Measurements from ENCODE around the gene RPS27A. TPM values are rescaled to one million over a fixed set of nuclear protein-coding genes. Genes with fewer than 3 reads are reported as not detected.
A peak's percentile ranks its signal among the peaks of the same experiment; 100 is the strongest.
"Not testable (repeated sequence)": the region's sequence is repeated elsewhere in the genome, so short reads cannot be mapped to it uniquely, and the experiment has no call there.

The RPS27A gene
- total RNA-seq, 2 experiments from 2014 or later, result 733 to 818 TPM

DNA sequence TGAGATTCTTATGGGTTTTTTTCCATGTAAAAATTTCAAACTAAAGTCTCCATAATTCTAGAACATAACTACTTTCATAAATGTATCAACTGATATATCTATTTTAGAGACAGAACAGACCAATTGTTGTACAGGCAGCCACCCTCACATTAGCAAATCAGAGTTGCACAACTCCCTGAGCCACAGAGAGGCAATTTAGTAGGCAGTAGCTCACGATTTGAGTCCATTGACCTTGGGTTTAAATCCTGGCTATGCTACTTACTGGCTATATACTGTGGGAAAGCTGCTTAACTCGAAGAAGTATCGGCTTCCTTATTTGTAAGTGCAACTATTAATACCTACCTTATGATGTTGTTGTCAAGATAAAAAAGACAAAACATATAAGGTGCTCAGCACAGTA lies 20.3 kb downstream of the RPS27A start:
- H3K36me3 Mint-ChIP-seq, result peaks cover 29% of the 10 kb centered on the region
- ATAC-seq (no peak), DNase-seq (no peak)
- no peak overlapping the region for H3K27ac Mint-ChIP-seq
- H3K27me3 Mint-ChIP-seq, result no peaks in the 10 kb centered on the region
- CTCF ChIA-PET, result interaction anchor here (1.5 kb wide), 1 partner anchor 11 kb away, joined by 4 read pairs; no protein-coding TSS in a partner anchor
- no peaks in the 10 kb centered on the region for H3K9me3 Mint-ChIP-seq (ENCODE audit: low read depth)
- H3K4me3 Mint-ChIP-seq, result no peak overlapping the region
- peaks cover 6% of the 10 kb centered on the region for H3K4me1 Mint-ChIP-seq

DNA sequence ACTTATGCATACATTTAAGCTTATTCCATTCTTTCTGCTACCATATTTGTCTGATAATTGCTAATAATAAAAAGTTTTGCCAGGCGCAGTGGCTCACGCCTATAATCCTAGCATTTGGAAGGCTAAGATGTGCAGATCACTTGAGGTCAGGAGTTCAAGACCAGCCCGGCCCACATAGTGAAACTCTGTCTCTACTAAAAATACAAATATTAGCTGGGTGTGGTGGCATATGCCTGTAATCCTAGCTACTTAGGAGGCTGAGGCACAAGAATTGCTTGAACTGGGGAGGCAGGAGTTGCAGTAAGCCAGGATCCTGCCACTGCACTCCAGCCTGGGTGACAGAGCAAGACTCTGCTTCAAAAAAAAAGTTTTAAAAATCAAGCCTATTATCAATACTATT lies 27.1 kb downstream of the RPS27A start:
- H3K27ac Mint-ChIP-seq; H3K4me1 Mint-ChIP-seq; ATAC-seq; H3K4me3 Mint-ChIP-seq; H3K27me3 Mint-ChIP-seq; H3K9me3 Mint-ChIP-seq (ENCODE audit: low read depth); DNase-seq: not testable (repeated sequence)
- CTCF ChIA-PET, result interaction anchor here (0.8 kb wide), 2 partner anchors 27 to 555 kb away, joined by 3 read pairs; partner anchors contain the start of genes CLHC1 and RPS27A
- H3K36me3 Mint-ChIP-seq, result peaks cover 24% of the 10 kb centered on the region

DNA sequence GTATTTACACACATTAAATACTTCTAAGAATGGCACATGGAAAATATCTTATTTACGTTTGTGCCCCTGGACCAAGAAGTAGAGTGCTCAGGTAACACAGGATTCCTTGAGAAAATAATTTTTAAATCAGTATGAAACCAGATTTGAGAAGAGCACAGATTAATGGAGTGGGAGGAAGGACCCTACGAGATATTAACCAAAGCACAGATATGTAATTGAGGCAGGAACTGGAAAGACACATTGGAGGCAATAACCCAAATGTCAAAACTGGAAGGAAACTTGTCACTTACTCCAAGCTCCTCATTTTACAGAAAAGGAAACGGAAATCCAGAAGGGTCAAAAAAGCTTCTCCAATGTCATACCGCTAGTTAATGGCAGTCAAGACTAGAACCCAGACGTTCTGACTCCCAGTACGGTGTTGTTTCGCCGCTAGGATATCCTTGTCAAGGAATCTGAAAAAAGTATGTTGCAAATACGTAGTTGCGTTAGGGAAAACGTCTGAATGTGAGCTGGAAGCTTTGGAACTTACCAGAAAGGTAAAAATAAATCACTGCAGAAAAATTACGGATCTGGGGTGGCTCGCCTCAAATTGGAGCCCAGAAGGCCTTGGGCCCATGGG lies 35.9 kb downstream of the RPS27A start:
- Mint-ChIP-seq H3K9me3 (ENCODE audit: low read depth) (no peaks in the 10 kb centered on the region), H3K4me1 (peaks cover 19% of the 10 kb centered on the region), H3K4me3 (peak overlapping the region; percentile 92), H3K27ac (peak overlapping the region; percentile 92), H3K36me3 (peaks cover 11% of the 10 kb centered on the region), H3K27me3 (peaks cover 3% of the 10 kb centered on the region)
- ATAC-seq (no peak), DNase-seq (no peak)
- CTCF ChIA-PET, result no interaction called here

DNA sequence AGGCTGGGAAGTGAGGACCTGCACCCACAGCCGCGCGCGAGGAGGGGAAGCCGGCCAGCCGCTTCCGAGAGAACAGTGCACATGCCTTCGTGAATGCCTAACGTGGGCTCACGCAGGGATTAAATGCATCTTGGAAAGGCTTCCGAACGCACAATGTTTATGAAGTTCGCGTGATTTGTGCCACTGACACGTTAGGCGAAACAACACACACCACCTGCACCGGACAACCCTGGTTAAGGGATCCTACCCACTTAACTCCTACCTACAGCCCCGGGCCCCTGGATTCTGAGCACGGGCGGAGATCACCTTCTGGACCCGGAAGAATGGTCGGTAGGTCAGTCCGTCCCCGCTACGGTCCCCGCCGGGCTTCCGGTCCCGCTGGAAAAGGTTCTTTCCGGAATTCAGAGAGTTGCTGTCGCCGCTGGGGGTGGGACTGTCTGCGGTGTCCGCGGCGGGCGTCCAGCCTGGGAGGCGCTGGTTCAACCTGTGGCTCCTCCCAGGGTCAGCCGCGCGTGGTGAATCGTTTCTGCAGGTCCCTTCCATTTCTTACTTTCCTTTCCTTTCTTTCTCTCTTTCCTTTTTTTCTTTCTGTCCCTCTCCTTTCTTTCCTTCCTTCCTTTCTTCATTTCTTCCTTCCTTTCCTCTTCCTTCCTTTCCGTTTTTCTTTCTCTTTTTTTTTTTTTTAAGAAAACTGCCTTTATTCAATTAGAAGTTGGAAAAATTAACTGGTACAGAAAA lies 36.6 kb downstream of the RPS27A start, which contains the start of gene MTIF2:
Gene MTIF2, minus strand, starts transcription at position 325 of the 738 bp plus-strand sequence. CDS start 5,373 bp downstream, outside the sequence.
- peaks cover 6% of the 10 kb centered on the region for H3K36me3 Mint-ChIP-seq
- ATAC-seq, result peak; percentile 98
- H3K4me1 Mint-ChIP-seq, result peaks cover 19% of the 10 kb centered on the region
- peak within 1 kb of the TSS; percentile 92 for H3K27ac Mint-ChIP-seq
- peak; percentile 94 for DNase-seq
- peak within 1 kb of the TSS; percentile 92 for H3K4me3 Mint-ChIP-seq
- peaks cover 3% of the 10 kb centered on the region for H3K27me3 Mint-ChIP-seq
- CTCF ChIA-PET, result interaction anchor here (1.4 kb wide), 1 partner anchor 13 kb away, joined by 4 read pairs; no protein-coding TSS in a partner anchor
- H3K9me3 Mint-ChIP-seq (ENCODE audit: low read depth), result no peaks in the 10 kb centered on the region

DNA sequence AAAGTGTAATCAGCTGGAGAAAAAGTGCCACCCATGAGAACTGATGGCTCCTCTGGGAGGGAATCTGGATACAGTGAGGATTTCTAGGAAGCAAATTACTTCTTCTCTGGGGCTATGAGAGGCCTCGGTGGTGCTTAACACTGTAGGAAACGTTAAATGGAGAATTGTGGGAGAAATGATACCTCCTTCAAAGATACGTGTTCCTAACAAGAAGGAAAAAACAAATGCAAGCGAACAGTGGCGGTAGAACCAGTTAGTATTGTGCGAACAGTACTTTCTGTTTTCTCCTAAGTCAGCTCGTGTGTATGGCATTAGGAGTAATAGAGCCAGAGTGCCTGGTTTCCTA lies 37.1 kb downstream of the RPS27A start:
- H3K9me3 Mint-ChIP-seq (ENCODE audit: low read depth), result no peaks in the 10 kb centered on the region

DNA sequence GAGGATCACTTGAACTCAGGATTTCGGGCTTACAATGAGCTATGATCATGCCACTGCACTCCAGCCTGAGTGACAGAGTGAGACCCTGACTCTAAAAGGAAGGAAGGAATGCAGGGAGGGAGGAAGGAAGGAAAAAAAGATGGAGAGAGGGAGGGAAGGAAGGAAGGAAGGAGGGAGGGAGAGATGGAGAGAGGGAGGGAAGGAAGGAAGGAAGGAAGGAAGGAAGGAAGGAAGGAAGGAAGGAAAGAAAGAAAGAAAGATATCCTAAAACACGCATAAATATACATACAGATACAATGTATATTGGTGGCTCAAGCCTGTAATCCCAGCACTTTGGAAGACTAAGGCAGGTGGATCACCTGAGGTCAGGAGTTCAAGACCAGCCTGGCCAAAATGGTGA lies 41.9 kb downstream of the RPS27A start:
- H3K27me3 Mint-ChIP-seq; CTCF ChIA-PET; H3K4me3 Mint-ChIP-seq; ATAC-seq; H3K27ac Mint-ChIP-seq; H3K9me3 Mint-ChIP-seq (ENCODE audit: low read depth); H3K36me3 Mint-ChIP-seq; DNase-seq: not testable (repeated sequence)
- H3K4me1 Mint-ChIP-seq, result peaks cover 13% of the 10 kb centered on the region

More for the DNA sequence above, 37.1 kb downstream of the RPS27A start:
- Mint-ChIP-seq H3K4me1 (peaks cover 19% of the 10 kb centered on the region), H3K27me3 (peaks cover 3% of the 10 kb centered on the region), H3K4me3 (peak overlapping the region; percentile 92), H3K27ac (peak overlapping the region; percentile 92), H3K36me3 (peaks cover 2% of the 10 kb centered on the region)
- no peak for ATAC-seq
- no peak for DNase-seq
- CTCF ChIA-PET, result interaction anchor here (1.0 to 1.4 kb wide), 2 partner anchors 12 to 37 kb away, joined by 3 to 4 read pairs; partner anchors contain the start of genes CLHC1 and RPS27A

DNA sequence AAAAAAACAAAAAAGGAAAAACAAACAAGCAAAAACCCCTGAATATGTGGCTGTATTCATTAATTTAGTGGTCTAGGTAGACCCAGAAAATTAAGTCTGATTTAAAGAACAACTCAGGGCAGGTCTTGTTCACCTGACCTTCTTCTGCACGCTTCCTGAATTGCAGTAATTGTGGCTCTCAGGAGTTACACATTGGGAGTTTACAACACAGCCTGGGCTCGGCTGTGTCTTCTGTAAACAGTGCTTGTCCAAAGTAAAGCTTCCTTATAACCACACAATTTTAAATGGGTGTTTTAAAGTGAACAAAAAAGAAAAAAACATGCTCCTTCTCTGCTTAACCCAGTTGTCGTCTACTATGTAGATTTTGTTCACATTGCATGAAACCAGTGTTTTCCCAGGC lies 44.8 kb downstream of the RPS27A start:
- H3K27ac Mint-ChIP-seq, result no peak overlapping the region
- H3K9me3 Mint-ChIP-seq (ENCODE audit: low read depth), result no peaks in the 10 kb centered on the region
- no peaks in the 10 kb centered on the region for H3K36me3 Mint-ChIP-seq
- H3K4me3 Mint-ChIP-seq, result no peak overlapping the region
- CTCF ChIA-PET, result no interaction called here
- no peak for DNase-seq
- H3K4me1 Mint-ChIP-seq, result peaks cover 7% of the 10 kb centered on the region
- ATAC-seq, result no peak
- peaks cover 3% of the 10 kb centered on the region for H3K27me3 Mint-ChIP-seq

DNA sequence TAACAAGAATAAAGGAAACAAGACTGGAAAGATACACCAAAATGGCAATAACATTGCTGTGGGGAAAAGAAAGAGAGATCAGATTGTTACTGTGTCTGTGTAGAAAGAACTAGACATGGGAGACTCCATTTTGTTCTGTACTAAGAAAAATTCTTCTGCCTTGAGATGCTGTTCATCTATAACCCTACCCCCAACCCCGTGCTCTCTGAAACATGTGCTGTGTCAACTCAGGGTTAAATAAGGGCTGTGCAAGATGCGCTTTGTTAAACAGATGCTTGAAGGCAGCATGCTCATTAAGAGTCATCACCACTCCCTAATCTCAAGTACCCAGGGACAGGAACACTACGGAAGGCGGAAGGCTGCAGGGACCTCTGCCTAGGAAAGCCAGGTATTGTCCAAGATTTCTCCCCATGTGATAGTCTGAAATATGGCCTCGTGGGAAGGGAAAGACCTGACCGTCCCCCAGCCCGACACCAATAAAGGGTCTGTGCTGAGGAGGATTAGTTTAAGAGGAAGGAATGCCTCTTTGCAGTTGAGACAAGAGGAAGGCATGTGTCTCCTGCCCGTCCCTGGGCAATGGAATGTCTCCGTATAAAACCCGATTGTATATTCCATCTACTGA lies 46.8 kb downstream of the RPS27A start:
- H3K27me3 Mint-ChIP-seq; ATAC-seq; CTCF ChIA-PET; H3K36me3 Mint-ChIP-seq; H3K4me3 Mint-ChIP-seq; H3K9me3 Mint-ChIP-seq (ENCODE audit: low read depth); H3K27ac Mint-ChIP-seq; DNase-seq: not testable (repeated sequence)
- peaks cover 22% of the 10 kb centered on the region for H3K4me1 Mint-ChIP-seq

DNA sequence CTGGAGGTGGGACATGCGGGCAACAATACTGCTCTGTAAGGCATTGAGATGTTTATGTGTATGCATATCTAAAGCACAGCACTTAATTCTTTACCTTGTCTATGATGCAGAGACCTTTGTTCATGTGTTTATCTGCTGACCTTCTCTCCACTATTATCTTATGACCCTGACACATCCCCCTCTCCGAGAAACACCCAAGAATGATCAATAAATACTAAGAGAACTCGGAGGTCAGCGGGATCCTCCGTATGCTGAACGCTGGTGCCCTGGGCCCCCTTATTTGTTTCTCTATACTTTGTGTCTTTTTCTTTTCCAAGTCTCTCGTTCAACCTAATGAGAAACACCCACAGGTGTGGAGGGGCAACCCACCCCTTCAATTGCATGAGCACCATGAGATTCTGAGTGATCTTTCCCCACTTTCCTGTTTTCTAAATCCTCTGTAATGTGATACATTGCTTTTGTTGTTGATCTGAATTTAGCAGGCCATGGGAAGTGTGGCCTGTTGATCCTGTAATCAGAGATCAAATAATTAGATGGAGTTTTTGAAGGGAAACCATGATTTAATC lies 47.5 kb downstream of the RPS27A start:
- H3K36me3 Mint-ChIP-seq; H3K9me3 Mint-ChIP-seq (ENCODE audit: low read depth); CTCF ChIA-PET; H3K27me3 Mint-ChIP-seq; H3K4me3 Mint-ChIP-seq; DNase-seq; ATAC-seq; H3K27ac Mint-ChIP-seq: not testable (repeated sequence)
- H3K4me1 Mint-ChIP-seq, result peaks cover 22% of the 10 kb centered on the region

DNA sequence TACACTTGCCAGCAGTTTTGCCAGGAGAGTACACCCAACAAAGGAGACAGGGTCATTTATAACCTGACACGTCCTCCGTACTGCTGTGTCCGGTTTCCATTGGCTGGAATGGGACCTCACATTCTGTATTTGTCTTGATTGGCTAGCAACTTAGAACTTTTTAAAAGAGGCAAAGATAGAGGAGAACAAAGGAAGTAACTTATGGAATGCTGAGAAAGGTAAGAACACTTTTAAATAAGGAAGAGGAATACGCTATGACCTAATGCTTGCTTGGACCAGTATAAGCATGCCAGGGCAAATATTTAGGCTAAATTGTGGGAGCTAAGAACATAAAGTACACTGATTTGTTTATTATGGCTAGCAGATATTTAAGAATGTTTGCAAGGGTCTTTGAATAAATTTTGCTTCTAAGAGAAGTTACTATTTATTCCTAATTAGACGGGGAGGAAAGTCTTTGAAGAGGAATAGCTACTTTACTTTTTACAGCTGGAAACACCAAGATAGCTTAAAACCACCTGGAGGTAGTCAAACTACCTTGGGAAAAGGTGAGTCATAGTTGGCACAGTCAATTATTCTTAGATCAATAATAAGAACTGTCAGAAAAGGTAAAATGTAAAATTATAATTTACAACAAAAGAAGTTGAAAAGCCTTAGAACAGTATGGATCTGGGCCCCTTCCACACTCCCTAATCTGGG lies 48.5 kb downstream of the RPS27A start:
- ATAC-seq; H3K9me3 Mint-ChIP-seq (ENCODE audit: low read depth); H3K27ac Mint-ChIP-seq; DNase-seq; H3K36me3 Mint-ChIP-seq; H3K4me3 Mint-ChIP-seq; H3K27me3 Mint-ChIP-seq: not testable (repeated sequence)
- CTCF ChIA-PET, result interaction anchor here (0.8 to 1.2 kb wide), 2 partner anchors 11 kb away, joined by 4 read pairs; no protein-coding TSS in a partner anchor
- peaks cover 22% of the 10 kb centered on the region for H3K4me1 Mint-ChIP-seq

DNA sequence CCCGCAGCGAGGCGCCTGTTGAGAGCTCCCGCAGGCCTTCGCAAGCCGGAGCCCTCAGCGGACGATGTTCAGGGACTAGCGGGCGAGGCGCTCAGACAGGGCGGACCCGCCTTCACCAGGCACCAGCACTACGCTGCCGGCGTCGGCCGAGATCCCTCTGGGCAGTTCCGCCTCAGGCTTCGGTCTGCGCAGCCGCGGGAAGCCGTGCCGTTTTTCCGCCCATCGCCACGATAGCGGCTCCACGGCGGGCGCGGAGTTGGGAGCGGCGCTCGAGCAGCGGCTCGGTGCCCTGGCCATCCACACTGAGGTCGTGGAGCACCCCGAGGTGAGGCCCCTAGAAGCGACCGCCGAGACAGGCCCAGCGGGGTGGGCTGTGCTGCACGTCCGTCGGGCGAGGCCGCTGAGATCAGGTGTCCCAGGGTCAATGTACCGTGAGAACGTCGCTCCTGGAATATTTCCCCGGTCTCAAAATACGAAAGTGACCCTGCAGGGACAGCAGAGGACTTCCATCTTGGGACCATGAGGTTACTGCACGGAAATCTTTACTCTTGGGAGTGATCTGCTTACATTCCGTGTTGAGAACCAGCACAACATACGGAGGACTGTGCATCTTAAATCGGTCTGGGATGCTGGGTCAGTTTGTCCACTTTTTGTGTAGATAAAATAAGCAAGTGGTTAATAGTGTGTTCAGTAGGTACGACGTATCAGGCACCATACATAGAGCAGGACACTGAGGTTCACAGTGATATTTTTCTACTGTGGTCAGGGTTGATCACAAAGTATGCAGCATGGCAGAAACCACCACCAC lies 49.8 kb downstream of the RPS27A start:
- Mint-ChIP-seq H3K27ac (peak overlapping the region; percentile 91), H3K36me3 (no peaks in the 10 kb centered on the region), H3K9me3 (ENCODE audit: low read depth) (no peaks in the 10 kb centered on the region), H3K4me1 (peaks cover 22% of the 10 kb centered on the region), H3K4me3 (peak overlapping the region; percentile 92), H3K27me3 (no peaks in the 10 kb centered on the region)
- CTCF ChIA-PET, result interaction anchor here (0.8 to 1.2 kb wide), 3 partner anchors 9 to 60 kb away, joined by 4 read pairs; no protein-coding TSS in a partner anchor
- DNase-seq, result peak; percentile 91
- peak; percentile 100 for ATAC-seq

DNA sequence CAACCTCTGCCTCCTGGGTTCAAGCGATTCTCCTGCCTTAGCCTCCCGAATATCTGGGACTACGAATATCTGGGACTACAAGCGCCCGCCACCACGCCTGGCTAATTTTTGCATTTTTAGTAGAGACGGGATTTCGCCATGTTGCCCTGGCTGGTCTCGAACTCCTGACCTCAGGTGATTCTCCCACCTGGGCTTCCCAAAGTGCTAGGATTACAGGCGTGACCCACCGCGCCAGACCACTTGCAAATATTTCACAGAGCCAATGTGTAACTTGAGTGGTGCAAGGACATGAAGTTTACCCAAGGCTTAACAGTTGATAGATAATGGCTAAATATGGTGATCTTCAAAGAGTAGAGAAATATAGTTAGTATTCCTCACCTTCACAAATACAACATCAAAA lies 50.6 kb downstream of the RPS27A start:
- Mint-ChIP-seq H3K4me1 (peaks cover 22% of the 10 kb centered on the region), H3K27me3 (no peaks in the 10 kb centered on the region), H3K36me3 (no peaks in the 10 kb centered on the region), H3K4me3 (peak overlapping the region; percentile 92), H3K27ac (peak overlapping the region; percentile 24), H3K9me3 (ENCODE audit: low read depth) (no peaks in the 10 kb centered on the region)
- ATAC-seq (no peak), DNase-seq (no peak)
- CTCF ChIA-PET, result no interaction called here
